DMS53 treated with DMSO at 0.1 percent for 48 hours (cell line): ENCODE measurements around the gene ANKRD9.

Experiments
- DNase-seq: peaks from one replicate; lab custom pipeline; 2025; ENCODE audit not compliant: unreplicated experiment; lab: John Stamatoyannopoulos, UW

Gene ANKRD9

GRCh38 chr14:102479107-102479506, 30.5 kb downstream of the ANKRD9 start:
- DNase-seq: no peak

- DNase-seq: no peak
Observed at GRCh38 chr14:102474934-102475333, 34.6 kb downstream of the ANKRD9 start.

GRCh38 chr14:102473559-102473958, 36.0 kb downstream of the ANKRD9 start:
- no peak for DNase-seq

GRCh38 chr14:102472791-102473150, 36.8 kb downstream of the ANKRD9 start:
- no peak for DNase-seq

GRCh38 chr14:102471921-102472790, 37.4 kb downstream of the ANKRD9 start:
- DNase-seq: no peak

- no peak for DNase-seq
Observed at GRCh38 chr14:102469261-102469660, 40.3 kb downstream of the ANKRD9 start.

- no peak for DNase-seq
Observed at GRCh38 chr14:102464846-102465341, 44.7 kb downstream of the ANKRD9 start.

GRCh38 chr14:102464006-102464405, 45.6 kb downstream of the ANKRD9 start:
- DNase-seq: no peak

GRCh38 chr14:102462391-102462790, 47.2 kb downstream of the ANKRD9 start:
- no peak for DNase-seq

GRCh38 chr14:102461490-102462338, 47.9 kb downstream of the ANKRD9 start:
- no peak for DNase-seq

- no peak for DNase-seq
Observed at GRCh38 chr14:102457509-102457908, 52.1 kb downstream of the ANKRD9 start.

GRCh38 chr14:102454711-102455110, 54.9 kb downstream of the ANKRD9 start:
- DNase-seq: no peak

GRCh38 chr14:102452302-102452701, 57.3 kb downstream of the ANKRD9 start:
- no peak for DNase-seq
